Central memory CD4-positive, alpha-beta T cell (primary cell): ENCODE results near the gene ADD1.
A peak's percentile ranks its signal among the peaks of the same experiment; 100 is the strongest.

Experiments used
- DNase-seq: peaks from one replicate; pipeline ENCODE4 v3.0.0; 2022

Gene ADD1

DNA sequence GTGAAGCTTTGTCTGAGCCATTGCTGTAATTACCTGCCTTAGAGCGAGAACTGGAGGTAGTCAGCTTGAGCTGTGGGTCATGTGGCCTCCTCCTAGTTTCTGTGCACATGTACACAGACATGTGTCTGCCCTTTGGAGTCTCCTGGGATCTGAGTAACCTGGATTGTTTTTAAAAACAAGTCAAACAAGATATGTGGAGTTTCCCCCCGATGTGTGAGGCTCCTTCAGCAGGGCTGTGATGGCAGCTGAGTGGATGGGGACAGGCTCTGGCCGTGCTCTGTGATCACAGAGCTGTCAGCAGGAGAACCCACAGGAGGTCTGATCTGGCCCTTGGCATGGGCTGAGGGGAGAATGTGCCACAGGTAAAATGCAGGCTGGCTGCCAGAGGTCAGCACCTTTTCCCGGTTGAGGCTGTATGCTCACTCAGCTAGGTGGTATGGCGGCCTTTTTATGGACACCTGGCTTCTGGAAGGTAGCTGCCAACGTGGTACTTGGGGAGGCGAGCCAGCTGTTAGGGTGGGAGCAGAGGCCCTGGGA is 81.2 kb downstream of the ADD1 start:
- no peak for DNase-seq

DNA sequence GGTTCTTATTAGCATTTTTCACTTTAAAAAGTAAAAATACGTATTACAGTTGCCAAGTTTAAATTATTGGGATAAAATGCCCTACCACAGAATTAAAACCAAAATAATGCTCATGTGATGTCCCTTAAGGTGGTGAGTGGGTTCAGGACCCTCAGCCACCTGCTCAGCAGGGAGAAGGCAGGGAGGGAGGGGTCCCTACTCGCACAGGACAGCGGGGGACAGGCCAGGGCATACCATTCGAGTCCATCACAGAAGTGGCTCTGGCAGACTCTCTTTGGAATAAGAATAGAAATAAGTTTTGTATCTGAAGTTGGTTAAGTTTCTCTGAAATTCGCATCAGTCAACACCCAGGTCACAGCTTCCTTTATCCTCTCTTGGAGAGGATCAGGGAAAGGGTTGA is 81.9 kb downstream of the ADD1 start:
- no peak for DNase-seq

DNA sequence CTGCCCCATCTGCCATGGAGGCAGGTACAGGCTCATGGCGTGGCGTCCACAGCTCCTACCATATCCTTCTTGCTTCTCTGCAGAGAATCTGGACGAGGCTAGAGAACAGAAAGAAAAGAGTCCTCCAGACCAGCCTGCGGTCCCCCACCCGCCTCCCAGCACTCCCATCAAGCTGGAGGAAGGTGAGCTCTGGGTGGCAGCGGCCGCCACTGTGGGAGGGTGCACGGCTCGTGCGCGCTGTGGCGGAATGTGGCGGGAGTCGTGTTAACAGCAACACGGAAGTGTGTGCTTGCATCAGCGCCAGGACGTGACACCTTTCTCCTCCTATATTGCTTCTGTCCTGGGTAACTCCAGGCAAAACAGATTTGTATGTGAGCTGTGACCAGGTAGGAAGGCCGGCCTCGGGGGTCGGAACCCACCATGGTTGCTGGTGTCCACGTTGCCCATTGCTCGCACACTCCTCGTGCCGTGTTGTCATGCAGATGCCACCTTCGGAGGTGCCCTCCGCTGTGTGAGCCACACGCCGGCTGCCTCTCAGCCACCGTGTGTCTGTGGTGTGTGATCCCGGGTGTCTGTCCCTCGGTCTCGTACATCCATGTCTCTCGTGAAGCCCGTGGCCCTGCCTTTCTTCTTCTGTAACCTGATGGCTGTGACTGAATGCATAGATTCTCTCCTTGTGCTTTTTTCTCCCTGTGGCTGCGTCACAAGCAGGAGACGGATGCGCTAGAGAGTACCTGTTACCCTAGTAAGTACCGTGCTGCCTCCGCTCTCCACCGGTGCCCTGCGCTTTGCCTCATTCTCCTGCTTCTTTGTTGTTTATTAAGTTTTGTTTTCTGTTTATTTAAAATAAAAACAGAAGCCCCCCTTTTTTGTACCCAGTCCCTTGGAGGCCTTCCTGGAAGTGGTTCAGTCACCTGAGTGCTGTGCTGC is 82.6 kb downstream of the ADD1 start:
- no peak for DNase-seq

DNA sequence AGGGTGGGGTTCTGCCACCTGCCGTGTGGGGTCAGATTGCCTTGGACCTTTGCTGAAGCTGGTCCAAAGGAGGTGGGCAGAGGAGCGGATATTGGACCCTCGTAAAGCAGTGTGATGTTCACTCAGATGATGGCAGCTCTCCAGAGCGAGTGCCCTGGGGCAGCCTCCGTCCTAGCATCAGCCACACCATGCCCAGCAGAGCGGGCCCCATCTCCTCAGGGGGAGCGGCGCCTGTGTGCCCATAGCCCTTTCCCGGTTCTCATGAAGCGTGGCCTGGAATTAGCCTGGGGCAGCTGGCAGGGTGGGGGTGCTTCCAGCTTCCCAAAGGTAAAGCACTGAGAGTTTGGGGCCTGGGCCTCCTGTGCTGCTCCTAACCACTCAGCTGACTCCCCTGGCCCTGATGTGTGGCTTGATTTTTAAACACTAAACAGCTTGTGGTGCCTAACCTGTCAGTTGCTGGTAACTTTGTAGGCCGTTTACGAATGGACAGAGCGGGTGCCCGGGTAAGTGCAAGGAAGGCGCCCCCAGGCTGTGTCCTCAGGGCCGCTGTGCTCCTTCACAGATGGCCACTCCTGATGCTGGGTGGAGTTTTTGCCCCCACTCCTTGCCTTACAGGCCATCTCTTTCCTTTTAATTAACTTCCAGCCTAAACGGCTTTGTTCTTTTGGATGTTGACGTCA is 83.5 kb downstream of the ADD1 start:
- no peak for DNase-seq

DNA sequence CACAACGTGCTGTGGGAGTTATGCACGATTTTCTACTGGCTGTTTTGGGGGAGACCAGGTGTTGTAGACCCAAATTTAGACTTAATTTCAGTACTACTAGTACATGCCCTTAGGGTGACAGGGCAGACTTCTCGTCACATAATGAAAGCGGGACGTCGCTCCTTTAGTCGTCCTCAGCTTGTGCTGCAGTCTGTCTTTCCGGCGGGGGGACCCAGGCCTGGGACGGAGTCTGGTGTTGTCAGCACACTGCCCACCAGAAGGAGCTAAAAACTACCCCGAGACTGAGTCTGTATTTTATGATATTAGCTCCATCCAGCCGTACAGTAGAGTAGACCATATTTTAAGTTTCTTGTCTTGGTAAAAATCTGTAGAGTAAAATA is 84.0 kb downstream of the ADD1 start:
- no peak for DNase-seq

DNA sequence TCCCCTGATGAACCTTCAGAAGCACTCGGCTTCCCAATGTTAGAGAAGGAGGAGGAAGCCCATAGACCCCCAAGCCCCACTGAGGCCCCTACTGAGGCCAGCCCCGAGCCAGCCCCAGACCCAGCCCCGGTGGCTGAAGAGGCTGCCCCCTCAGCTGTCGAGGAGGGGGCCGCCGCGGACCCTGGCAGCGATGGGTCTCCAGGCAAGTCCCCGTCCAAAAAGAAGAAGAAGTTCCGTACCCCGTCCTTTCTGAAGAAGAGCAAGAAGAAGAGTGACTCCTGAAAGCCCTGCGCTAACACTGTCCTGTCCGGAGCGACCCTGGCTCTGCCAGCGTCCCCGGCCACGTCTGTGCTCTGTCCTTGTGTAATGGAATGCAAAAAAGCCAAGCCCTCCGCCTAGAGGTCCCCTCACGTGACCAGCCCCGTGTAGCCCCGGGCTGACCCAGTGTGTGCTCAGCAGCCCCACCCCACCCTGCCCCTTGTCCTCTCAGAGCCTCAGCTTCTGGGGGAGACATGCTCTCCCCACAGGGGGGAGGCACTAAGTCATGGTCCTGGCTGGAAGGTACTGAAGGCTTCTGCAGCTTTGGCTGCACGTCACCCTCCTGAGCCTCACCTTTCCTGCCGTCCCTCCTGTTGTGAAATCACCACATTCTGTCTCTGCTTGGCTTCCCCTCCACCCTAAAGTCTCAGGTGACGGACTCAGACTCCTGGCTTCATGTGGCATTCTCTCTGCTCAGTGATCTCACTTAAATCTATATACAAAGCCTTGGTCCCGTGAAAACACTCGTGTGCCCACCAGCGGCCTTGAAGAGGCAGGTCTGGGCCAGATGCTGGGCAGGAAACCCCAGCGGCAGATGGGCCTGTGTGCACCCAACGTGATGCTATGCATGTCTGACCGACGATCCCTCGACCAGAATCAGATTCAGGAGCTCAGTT is 84.9 kb downstream of the ADD1 start:
- DNase-seq: no peak

DNA sequence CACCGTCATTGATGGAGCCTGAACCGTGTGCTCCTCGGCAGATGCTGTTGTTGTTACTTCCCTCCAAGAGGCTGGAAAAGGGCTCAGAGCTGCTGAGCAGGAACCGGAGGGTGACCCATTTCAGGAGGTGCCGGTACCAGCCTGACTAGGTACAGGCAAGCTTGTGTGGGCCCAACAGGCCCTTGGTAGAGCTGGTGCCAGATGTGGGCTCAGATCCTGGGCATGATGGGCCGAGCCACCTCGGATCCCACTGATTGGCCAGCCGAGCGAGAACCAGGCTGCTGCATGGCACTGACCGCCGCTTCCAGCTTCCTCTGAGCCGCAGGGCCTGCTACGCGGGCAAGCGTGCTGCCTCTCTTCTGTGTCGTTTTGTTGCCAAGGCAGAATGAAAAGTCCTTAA is 85.8 kb downstream of the ADD1 start:
- DNase-seq: no peak

DNA sequence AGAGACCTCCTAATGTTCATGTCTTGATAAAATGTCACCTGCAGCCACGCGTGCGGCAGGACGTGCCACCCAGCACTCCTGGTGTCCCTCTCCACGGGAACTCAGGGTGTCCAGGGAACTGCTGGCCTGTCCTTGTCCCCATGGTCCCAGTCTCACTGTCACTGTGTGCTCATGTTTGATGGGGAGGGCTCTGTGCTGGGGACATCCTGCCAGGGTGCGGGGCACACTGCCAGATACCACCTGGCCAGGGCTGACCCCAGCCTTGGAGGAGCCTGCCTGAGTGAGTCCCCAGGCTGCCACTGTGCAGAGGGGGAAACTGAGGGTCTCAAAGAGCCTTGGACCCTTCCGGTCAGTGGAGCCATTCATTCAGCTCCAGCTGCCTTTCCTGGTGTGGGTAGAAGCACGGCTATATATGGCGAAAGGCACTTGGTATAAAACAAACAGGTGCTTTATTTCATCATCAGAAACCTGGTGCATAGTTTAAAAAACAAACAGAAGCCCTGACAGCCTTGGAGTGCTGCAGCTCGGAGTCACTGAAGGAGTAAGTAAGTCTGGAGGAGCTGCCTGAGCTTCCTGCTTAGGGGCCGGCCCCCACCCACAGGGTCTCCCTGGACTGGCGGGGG is 86.6 kb downstream of the ADD1 start:
- DNase-seq: no peak

DNA sequence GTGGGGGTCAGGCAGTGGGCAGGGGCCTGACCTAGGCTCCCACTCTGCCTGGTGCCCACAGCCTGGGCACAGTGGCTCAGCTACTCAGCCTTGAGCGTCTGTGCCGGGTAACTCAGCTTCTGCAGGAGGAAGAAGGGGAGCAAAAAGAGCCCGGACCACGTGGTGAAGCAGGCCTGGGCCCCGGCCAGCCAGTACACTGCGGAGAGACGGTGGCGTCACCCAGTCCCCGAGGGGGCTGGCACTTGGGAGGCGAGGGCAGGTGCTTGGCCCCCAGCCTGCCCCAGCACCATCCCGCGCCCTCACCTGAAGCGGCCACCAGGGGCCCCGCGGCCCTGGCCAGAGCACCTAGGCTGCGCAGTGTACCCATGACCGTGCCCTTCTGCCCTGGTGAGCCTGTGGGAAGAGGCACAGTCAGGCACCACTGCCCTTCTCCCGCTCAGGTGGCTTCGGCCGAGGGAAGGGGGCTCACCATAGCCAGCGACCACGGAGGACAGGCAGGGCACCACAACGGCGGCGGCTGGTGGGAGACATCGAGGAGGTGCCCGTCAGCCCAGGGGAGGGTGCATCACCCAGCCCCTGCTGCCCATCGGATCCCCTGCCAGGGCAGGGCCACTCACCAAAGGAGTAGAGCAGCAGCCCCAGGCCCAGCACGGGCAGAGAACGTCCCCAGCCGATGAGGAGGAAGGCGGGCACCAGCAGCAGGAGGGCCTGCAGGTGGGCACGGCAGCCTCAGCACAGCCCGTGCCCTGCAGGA is 87.3 kb downstream of the ADD1 start:
- DNase-seq: no peak

DNA sequence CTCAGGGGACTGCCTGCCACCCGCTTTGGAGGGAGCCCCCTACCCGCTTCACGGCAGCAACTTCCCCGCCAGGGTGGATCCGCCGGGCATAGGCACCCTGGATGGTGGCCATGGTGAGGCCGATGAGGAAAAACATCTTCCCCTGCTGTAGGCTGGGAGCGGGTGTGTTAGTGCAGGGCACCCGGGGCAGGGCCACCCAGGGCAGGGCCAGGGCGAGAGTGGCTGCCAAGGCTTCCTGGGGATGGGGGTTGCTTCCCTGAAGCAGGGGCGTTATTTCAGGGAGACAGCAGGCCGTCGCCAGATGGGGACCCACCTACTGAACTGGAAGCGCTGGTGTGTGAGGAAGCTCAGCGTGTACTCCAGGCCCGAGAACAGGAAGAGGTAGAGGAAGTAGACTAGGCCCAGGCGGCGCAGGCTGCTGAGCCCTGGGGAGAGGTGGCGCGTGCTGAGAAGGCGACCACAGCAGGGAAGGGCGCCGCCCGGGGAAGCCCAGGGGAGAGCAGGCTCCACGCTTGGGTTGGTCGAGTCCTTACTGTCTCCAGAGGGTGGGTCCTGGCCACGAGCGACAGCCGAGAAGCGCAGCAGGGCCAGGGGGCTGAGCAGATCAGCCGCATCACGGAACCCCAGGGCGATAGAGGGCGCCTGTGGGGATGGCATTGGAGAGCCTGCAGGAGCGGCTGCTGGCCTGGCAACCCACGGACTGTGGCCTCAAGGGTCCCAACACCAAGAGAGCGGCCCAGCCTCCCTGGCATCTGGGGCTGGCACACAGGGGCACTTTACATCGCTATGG is 88.1 kb downstream of the ADD1 start:
- DNase-seq: peak; percentile 65

DNA sequence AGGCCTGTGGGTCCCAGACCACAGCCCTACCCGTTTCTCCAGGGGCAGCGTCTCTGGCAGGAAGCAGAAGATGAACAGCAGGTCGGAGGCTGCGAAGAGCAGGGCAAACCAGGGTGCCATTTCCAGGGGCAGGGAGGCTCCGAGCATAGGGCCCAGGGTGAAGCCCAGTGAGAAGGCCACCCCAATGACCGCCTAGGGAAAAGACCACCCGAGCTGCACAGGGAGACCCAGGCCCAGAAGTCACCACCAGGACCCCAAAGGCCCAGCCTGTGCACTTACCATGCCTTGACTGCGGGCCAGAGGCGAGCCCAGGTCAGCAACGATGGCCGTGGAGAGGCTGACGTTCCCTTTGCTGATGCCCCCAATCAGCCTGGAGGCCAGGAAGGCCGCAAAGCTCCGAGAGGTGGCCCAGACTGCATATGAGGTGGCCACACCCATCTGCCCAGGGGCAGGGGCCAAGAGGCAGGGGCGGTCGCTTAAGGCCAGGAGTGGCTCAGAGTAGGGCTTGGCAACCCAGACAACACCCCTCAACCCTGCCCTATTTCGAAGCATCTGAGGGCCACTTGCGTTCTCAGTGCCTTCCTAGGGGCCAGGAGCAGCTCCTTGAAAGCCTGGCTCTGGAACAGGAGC is 88.8 kb downstream of the ADD1 start:
- DNase-seq: no peak

DNA sequence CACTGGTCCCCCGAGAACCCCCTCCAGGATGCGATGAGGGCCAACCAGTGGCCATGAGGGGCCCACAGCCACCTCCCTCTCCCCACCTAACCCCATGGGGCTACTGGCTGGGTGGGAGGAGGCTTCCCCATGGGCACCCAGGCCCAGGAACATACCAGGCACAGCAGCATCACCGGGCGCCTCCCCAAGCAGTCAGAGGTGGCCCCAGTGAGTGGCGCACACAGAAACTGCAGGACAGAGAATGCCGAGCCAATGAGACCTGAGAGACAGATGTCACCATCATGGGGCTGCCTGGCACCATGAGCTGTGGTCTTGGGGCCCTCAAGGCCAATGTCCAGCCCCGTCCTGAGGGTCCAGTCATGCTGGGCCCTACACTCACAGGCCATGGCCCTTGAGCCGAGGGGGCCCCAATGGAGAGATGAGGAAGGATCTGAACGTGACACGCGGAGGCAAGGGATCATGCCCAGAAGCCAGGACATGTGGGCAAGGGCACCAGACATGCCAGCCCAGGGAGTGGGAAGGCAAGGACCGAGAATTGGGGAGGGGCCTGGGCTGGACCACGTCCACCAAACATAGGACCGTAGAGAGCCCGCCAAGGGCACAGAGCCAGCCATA is 89.4 kb downstream of the ADD1 start:
- no peak for DNase-seq

DNA sequence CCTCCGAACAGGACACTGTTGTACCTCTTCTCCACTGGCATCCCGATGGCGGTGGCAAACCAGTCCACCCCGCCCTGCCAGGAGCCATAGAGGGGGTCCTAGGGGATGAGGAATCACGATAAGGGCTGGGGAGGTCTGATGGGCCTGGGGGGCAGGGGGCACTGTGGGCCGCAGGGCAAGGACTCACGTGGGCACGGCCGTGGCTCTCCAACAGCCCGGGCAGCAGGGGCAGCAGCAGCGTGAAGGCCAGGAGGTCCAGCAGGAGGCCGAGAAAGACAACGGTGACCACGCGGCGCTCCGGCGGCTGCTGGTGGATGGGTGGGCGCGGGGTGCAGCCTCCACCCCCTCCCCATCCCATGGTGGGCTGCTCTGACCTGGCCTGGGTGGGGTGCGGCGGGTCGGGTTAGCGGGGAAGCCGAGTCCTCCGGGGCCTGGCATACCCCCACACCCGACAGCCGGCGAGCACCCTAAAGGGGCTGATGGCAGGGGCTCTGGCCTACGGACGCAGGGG is 90.0 kb downstream of the ADD1 start:
- DNase-seq: no peak

DNA sequence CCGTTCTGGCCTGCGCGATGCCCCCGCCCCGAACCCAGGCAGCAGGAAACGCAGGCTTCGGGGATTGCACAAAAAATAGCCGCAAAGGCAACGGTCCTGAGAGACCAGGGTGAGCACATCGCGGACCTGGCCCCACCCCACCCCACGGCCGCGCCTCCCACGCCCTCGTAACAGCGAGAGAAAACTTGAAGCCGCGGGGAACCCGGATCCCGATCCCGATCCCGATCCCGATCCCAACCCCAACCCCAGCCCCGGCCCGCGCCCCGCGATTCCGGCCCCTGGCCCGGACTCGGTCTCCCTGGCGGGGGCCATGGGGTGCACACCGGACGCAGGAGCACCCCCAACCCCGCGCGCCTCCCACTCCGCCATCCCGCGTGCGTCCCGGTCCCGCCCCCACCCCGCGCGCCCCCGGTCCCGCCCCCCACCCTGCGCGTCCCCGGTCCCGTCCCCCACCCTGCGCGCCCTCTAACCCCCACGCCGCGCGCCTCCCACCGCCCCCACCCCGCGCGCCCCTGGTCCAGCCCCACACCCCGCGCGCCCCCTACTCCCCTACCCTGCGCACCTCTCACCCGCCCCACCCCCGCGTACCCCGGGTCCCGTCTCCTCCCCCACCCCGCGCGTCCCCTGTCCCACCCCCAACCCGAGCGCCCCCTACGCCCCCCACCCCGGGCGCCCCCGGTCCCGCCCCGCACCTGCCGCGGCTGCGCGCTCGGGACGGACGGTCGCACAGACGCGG is 90.6 kb downstream of the ADD1 start:
- DNase-seq: peak; percentile 45

DNA sequence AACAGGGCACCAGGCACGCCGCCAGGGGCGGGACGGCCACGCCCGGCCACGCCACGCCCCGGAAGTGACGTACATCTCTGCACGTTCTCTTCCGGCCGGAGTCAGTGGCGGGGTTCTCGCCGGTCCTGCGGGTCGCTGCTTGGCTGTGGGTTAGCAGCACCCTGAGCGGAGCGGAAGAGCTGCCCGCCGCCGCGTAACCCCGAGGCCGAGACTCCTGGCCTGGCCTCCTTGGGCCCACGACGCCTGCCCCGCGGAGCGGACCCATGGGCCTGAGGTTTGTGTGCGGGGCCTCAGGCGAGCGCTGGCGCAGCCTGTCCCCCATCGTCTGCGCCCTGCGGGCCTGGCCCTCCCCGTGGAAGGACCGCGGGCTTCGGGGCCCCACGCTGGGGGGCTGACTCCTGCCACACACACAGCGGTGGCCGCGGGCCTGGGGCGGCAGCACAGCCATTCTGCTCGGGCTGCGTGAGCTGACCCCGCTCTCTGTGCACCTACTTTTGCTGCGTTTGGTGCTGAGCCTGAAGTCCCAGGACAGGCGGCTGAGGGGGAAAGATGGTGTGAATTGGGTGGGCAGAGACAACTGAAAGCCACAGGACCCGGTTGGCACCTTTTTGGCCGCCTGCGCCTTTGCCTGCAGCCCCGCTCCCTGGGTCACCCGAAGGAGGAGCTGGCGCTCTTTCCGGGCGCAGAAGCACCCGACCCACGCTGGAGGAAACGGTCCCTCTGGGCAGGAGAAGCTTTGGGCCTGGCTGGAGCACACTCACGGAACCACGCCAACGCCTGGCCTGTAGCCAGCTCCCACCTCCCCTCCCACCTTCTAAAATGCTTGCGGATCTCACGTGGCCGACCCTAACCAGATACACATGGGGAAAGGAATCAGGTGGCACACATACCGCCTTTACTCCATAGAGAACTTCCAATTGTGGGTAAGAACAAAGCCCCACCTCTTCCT is 91.4 kb downstream of the ADD1 start:
- peak; percentile 93 for DNase-seq

DNA sequence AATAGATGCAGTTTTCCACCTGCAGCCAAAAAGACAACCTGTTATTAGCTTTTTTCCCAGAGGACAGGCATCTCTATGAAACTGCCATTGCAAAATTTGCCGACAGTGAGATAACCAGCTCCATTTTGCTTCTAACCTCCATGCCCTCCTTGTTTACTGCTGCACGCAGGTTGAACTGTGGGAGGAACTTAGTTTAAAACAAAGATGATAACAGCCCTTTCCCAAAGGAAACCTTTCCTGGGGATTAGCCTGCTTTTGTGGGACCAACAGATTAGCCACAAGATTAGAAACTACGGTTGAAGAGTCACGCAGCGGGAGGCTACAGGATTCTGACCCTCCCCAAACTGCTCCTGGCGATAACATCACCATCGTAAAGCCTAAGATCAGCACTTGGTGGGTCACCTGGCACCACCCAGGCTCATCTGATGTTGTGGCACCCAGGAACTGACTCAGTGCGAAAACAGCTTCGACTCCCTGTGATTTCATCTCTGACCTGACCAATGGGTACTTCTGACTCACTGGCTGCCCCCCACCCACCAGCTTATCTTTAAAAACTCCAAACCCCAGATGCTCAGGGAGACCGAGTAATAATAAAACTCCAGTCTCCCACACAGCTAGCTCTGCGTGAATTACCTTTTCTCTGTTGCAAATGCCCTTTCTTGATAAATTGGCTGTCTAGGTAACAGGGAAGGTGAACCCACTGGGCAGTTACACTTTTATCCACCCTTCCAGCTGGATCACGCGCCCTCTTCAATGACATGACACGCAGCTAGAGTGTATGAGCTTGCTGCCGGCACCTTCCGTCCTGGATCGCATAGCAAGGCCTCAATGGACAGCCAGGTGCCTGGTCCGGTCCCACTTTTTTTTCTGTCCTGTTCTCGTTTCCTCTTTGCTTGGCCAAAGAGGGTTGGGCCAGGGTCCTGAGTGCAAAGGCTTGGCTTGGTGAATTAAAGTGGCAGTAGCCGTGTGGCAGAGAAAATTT is 92.4 kb downstream of the ADD1 start:
- DNase-seq: peak; percentile 50
